Liver (tissue), 3 donors: ENCODE results near the gene GPR183.

Experiments
- MAX ChIP-seq: IDR thresholded peaks from 2 replicates; pipeline ENCODE4 v1.6.1; 2016; ENCODE audit warnings: antibody characterized with exemption
- RAD21 ChIP-seq, 2 donors: IDR thresholded peaks; 2 replicates each; pipeline ENCODE4 v1.6.1; 2016; ENCODE audit warnings: antibody characterized with exemption in 2 of 2, mild to moderate bottlenecking in 2 of 2
- SP1 ChIP-seq: IDR thresholded peaks from 2 replicates; pipeline ENCODE4 v1.6.1; 2018; ENCODE audit warnings: antibody characterized with exemption, mild to moderate bottlenecking
- TF ChIP-seq, protein P1 (sequence below): fragments of 150-350 bp; IDR thresholded peaks from 2 replicates; pipeline ENCODE4 v1.5.1; 2017; ENCODE audit warnings: improper control_type of control experiment, low read depth, low read length; ENCODE audit not compliant: missing input control
- donor health status: healthy.
- donor health status: healthy.

- TF ChIP-seq, protein P1, sequence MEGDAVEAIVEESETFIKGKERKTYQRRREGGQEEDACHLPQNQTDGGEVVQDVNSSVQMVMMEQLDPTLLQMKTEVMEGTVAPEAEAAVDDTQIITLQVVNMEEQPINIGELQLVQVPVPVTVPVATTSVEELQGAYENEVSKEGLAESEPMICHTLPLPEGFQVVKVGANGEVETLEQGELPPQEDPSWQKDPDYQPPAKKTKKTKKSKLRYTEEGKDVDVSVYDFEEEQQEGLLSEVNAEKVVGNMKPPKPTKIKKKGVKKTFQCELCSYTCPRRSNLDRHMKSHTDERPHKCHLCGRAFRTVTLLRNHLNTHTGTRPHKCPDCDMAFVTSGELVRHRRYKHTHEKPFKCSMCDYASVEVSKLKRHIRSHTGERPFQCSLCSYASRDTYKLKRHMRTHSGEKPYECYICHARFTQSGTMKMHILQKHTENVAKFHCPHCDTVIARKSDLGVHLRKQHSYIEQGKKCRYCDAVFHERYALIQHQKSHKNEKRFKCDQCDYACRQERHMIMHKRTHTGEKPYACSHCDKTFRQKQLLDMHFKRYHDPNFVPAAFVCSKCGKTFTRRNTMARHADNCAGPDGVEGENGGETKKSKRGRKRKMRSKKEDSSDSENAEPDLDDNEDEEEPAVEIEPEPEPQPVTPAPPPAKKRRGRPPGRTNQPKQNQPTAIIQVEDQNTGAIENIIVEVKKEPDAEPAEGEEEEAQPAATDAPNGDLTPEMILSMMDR: no peak
- TF ChIP-seq RAD21 (IDR thresholded peaks at IDR 0.05) (no peak), SP1 (no peak), MAX (no peak)
These were observed 4.7 kb upstream of the GPR183 start for GRCh38 chr13:99311748-99312492.
